Chondrocyte (in vitro differentiated cells): Measurements from ENCODE around the gene POT1. TPM values are rescaled to one million over a fixed set of nuclear protein-coding genes. Genes with fewer than 3 reads are reported as not detected.

Source experiments
- DNase-seq: peaks from one replicate; pipeline ENCODE4 v3.0.0; 2021; ENCODE audit warnings: mixed read lengths, low spot score
- H3K27ac Mint-ChIP-seq: one replicate; pipeline ENCODE4 v1.8.0; 2021; ENCODE audit warnings: mild to moderate bottlenecking, moderate library complexity, mixed read lengths; ENCODE audit not compliant: unreplicated experiment
- H3K27me3 Mint-ChIP-seq: 2 replicates; pipeline ENCODE4 v1.8.0; 2021; ENCODE audit warnings: low read depth, mixed read lengths
- H3K36me3 Mint-ChIP-seq: 2 replicates; pipeline ENCODE4 v1.8.0; 2021; ENCODE audit warnings: low read depth, mixed read lengths
- H3K4me1 Mint-ChIP-seq: 2 replicates; pipeline ENCODE4 v1.8.0; 2021; ENCODE audit warnings: low read depth, mild to moderate bottlenecking, mixed read lengths
- H3K4me3 Mint-ChIP-seq: one replicate; pipeline ENCODE4 v1.8.0; 2021; ENCODE audit warnings: mild to moderate bottlenecking, moderate library complexity, mixed read lengths; ENCODE audit not compliant: unreplicated experiment
- H3K9me3 Mint-ChIP-seq: 2 replicates; pipeline ENCODE4 v1.8.0; 2021; ENCODE audit warnings: low read depth, mixed read lengths
- CTCF ChIP-seq: fragments of 200-600 bp; sonication (generic); IDR thresholded peaks from 2 replicates; pipeline ENCODE4 v1.5.0; 2021; ENCODE audit warnings: antibody characterized with exemption, mild to moderate bottlenecking, moderate library complexity
- total RNA-seq: library from RNA; stranded (reverse); gene quantifications from 3 replicates; pipeline ENCODE4 v1.2.1, GENCODE V29; 2021

POT1 gene
- total RNA-seq, 1 donor from 2014 or later, result 14.2 TPM

- H3K27ac Mint-ChIP-seq, result no peak overlapping the region
- H3K4me3 Mint-ChIP-seq, result no peak overlapping the region
- peaks cover 31% of the 10 kb centered on the region for H3K4me1 Mint-ChIP-seq
- H3K9me3 Mint-ChIP-seq, result no peaks in the 10 kb centered on the region
- peaks cover 2% of the 10 kb centered on the region for H3K36me3 Mint-ChIP-seq
- no peak for TF ChIP-seq CTCF
- no peak for DNase-seq
- no peaks in the 10 kb centered on the region for H3K27me3 Mint-ChIP-seq
These were observed 4.7 kb downstream of the POT1 start for GRCh38 chr7:124924906-124925305.

- DNase-seq, result no peak
- peaks cover 3% of the 10 kb centered on the region for H3K36me3 Mint-ChIP-seq
- H3K27me3 Mint-ChIP-seq, result no peaks in the 10 kb centered on the region
- H3K27ac Mint-ChIP-seq, result no peak overlapping the region
- H3K9me3 Mint-ChIP-seq, result no peaks in the 10 kb centered on the region
- H3K4me3 Mint-ChIP-seq, result no peak overlapping the region
- H3K4me1 Mint-ChIP-seq, result peaks cover 16% of the 10 kb centered on the region
- no peak for TF ChIP-seq CTCF
These were observed 7.4 kb downstream of the POT1 start for GRCh38 chr7:124922200-124922599.

- DNase-seq, result no peak
- Mint-ChIP-seq H3K27ac (no peak overlapping the region), H3K4me3 (no peak overlapping the region), H3K9me3 (no peaks in the 10 kb centered on the region), H3K4me1 (no peaks in the 10 kb centered on the region), H3K27me3 (no peaks in the 10 kb centered on the region), H3K36me3 (peaks cover 1% of the 10 kb centered on the region)
- TF ChIP-seq CTCF, result no peak
These were observed 9.8 kb downstream of the POT1 start for GRCh38 chr7:124919841-124920240.

- no peak for TF ChIP-seq CTCF
- no peak for DNase-seq
- H3K9me3 Mint-ChIP-seq, result no peaks in the 10 kb centered on the region
- H3K4me1 Mint-ChIP-seq, result no peaks in the 10 kb centered on the region
- no peak overlapping the region for H3K4me3 Mint-ChIP-seq
- peaks cover 2% of the 10 kb centered on the region for H3K36me3 Mint-ChIP-seq
- no peaks in the 10 kb centered on the region for H3K27me3 Mint-ChIP-seq
- H3K27ac Mint-ChIP-seq, result no peak overlapping the region
These were observed 11.0 kb downstream of the POT1 start for GRCh38 chr7:124918662-124919061.

GRCh38 chr7:124915242-124915641 is 14.4 kb downstream of the POT1 start:
- no peaks in the 10 kb centered on the region for H3K9me3 Mint-ChIP-seq
- no peaks in the 10 kb centered on the region for H3K4me1 Mint-ChIP-seq
- DNase-seq, result no peak
- H3K27ac Mint-ChIP-seq, result no peak overlapping the region
- H3K36me3 Mint-ChIP-seq, result peaks cover 8% of the 10 kb centered on the region
- no peaks in the 10 kb centered on the region for H3K27me3 Mint-ChIP-seq
- TF ChIP-seq CTCF, result no peak
- H3K4me3 Mint-ChIP-seq, result no peak overlapping the region
